Panc1 (cell line): Measurements from ENCODE around the gene RNU7-1.

Experiments used
- POLR2AphosphoS5 ChIP-seq: IDR thresholded peaks from 2 replicates; pipeline ENCODE4 v1.6.1; 2012; ENCODE audit warnings: mild to moderate bottlenecking, low read depth, low read length, moderate library complexity
- TCF7L2 ChIP-seq: IDR thresholded peaks from 2 replicates; pipeline ENCODE4 v1.6.1; 2011; ENCODE audit warnings: mild to moderate bottlenecking, low read depth, low read length, inconsistent platforms
- TF ChIP-seq, protein P1 (sequence below): fragments of 450-650 bp; IDR thresholded peaks from 2 replicates; pipeline ENCODE4 v1.5.1; 2017; ENCODE audit warnings: mild to moderate bottlenecking

DNA sequence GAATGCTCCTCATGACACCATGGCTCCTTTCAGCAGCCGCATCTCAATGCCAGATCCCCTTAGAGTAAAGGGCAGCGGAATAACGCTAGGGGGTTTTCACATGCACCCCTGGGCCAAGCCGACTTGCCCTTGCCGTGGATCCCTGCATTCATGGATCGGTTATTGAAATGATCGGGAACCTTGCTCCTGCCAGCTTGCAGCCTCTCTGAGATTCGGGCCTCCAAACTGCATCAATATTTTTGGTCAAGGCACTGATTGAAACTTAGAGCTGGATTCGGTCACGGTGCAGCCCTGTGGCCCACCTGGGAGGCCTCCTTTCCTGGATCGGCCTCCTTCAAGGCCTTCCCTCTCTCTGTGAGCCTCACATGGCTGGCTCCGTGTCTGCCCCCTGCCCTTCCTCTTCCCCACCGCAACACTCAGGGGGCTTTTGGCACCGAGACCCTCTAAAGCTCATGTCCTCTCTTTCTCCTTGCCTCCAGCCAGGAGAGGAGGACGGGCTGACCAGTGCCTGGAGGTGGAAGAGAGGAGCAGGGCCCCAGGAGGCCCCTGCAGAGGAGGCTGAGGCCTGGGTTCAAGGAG lies 9.3 kb downstream of the RNU7-1 start:
- TF ChIP-seq, protein P1, sequence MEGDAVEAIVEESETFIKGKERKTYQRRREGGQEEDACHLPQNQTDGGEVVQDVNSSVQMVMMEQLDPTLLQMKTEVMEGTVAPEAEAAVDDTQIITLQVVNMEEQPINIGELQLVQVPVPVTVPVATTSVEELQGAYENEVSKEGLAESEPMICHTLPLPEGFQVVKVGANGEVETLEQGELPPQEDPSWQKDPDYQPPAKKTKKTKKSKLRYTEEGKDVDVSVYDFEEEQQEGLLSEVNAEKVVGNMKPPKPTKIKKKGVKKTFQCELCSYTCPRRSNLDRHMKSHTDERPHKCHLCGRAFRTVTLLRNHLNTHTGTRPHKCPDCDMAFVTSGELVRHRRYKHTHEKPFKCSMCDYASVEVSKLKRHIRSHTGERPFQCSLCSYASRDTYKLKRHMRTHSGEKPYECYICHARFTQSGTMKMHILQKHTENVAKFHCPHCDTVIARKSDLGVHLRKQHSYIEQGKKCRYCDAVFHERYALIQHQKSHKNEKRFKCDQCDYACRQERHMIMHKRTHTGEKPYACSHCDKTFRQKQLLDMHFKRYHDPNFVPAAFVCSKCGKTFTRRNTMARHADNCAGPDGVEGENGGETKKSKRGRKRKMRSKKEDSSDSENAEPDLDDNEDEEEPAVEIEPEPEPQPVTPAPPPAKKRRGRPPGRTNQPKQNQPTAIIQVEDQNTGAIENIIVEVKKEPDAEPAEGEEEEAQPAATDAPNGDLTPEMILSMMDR: no peak
- TF ChIP-seq TCF7L2: no peak
- TF ChIP-seq POLR2AphosphoS5: no peak
